CD4-positive, alpha-beta T cell treated with Interleukin-4 for 4 hours (primary cell): ENCODE measurements around the gene KIRREL3.

ENCODE experiments used
- DNase-seq: peaks from one replicate; pipeline ENCODE4 v3.0.0-alpha.2; 2020

Gene KIRREL3

GRCh38 chr11:126624506-126624905 lies 376.1 kb downstream of the KIRREL3 start:
- DNase-seq, result no peak

- DNase-seq, result no peak
Observed at GRCh38 chr11:126619516-126619915, 381.1 kb downstream of the KIRREL3 start.

GRCh38 chr11:126615845-126616244 lies 384.7 kb downstream of the KIRREL3 start:
- no peak for DNase-seq

GRCh38 chr11:126613272-126613671 lies 387.3 kb downstream of the KIRREL3 start:
- DNase-seq, result no peak

- no peak for DNase-seq
Observed at GRCh38 chr11:126612671-126613070, 387.9 kb downstream of the KIRREL3 start.

GRCh38 chr11:126611438-126611837 lies 389.1 kb downstream of the KIRREL3 start:
- DNase-seq, result no peak

GRCh38 chr11:126608658-126609057 lies 391.9 kb downstream of the KIRREL3 start:
- no peak for DNase-seq

GRCh38 chr11:126607776-126608541 lies 392.6 kb downstream of the KIRREL3 start:
- no peak for DNase-seq

GRCh38 chr11:126607374-126607773 lies 393.2 kb downstream of the KIRREL3 start:
- DNase-seq, result no peak

GRCh38 chr11:126606484-126606883 lies 394.1 kb downstream of the KIRREL3 start:
- DNase-seq, result no peak

- no peak for DNase-seq
Observed at GRCh38 chr11:126604461-126604860, 396.1 kb downstream of the KIRREL3 start.

GRCh38 chr11:126603486-126603885 lies 397.1 kb downstream of the KIRREL3 start:
- DNase-seq, result no peak

GRCh38 chr11:126602993-126603392 lies 397.6 kb downstream of the KIRREL3 start:
- no peak for DNase-seq

GRCh38 chr11:126602349-126602940 lies 398.1 kb downstream of the KIRREL3 start:
- DNase-seq, result no peak

GRCh38 chr11:126601550-126602215 lies 398.9 kb downstream of the KIRREL3 start:
- DNase-seq, result no peak

GRCh38 chr11:126601136-126601535 lies 399.4 kb downstream of the KIRREL3 start:
- DNase-seq, result no peak

GRCh38 chr11:126599217-126599897 lies 401.2 kb downstream of the KIRREL3 start:
- DNase-seq, result no peak

- DNase-seq, result no peak
Observed at GRCh38 chr11:126598344-126599216, 402.0 kb downstream of the KIRREL3 start.

GRCh38 chr11:126597041-126597440 lies 403.5 kb downstream of the KIRREL3 start:
- DNase-seq, result no peak

- DNase-seq, result no peak
Observed at GRCh38 chr11:126596474-126596873, 404.1 kb downstream of the KIRREL3 start.

GRCh38 chr11:126595560-126595959 lies 405.0 kb downstream of the KIRREL3 start:
- DNase-seq, result no peak

GRCh38 chr11:126594921-126595367 lies 405.6 kb downstream of the KIRREL3 start:
- DNase-seq, result no peak
